B cell (primary cell): Measurements from ENCODE around the gene ZBTB43. TPM values are rescaled to one million over a fixed set of nuclear protein-coding genes. Genes with fewer than 3 reads are reported as not detected.

Source experiments
- ATAC-seq: fragments of 200-7000 bp; cut with Tn5 transposase; one replicate; pipeline ENCODE4 v1.10.0; 2021; ENCODE audit warnings: low read depth, mild to moderate bottlenecking, moderate number of reproducible peaks, moderate library complexity
- CTCF ChIA-PET: fragments of 350-600 bp; sonication (Branson Sonifier 250); formaldehyde crosslinking; loops from one replicate; lab custom pipeline; 2021; ENCODE audit warnings: antibody characterized with exemption, inconsistent platforms; lab: Charles Lee
- POLR2A ChIA-PET: fragments of 350-600 bp; sonication (Branson Sonifier 250); formaldehyde crosslinking; loops from one replicate; lab custom pipeline; 2021; ENCODE audit warnings: antibody characterized with exemption; lab: Charles Lee
- DNase-seq: peaks from one replicate; pipeline ENCODE4 v3.0.0; 2013
- H2AFZ ChIP-seq: 2 replicates; pipeline ENCODE4 v1.6.1; 2012; ENCODE audit warnings: mild to moderate bottlenecking, low read depth, low read length; ENCODE audit not compliant: insufficient read depth, poor library complexity, severe bottlenecking
- H3K27ac ChIP-seq, 2 donors: 1 replicate in 1 of 2; 2 replicates in 1 of 2; pipeline ENCODE4 v1.5.1; 2012 to 2013; ENCODE audit warnings: low read length in 2 of 2, mild to moderate bottlenecking in 2 of 2, moderate library complexity in 1 of 2
- H3K27me3 ChIP-seq, 4 experiments: fragments of 200-600 bp in 1 of 4; sonication (generic) in 1 of 4; replicated peaks in 1 of 4; 1 replicate in 2 of 4; 2 replicates in 2 of 4; pipeline versions ENCODE4 v1.6.1 to v1.7.0; 2013 to 2016; ENCODE audit warnings: low read length in 3 of 4, mild to moderate bottlenecking in 2 of 4, mixed read lengths in 1 of 4, moderate library complexity in 1 of 4; ENCODE audit not compliant: insufficient read depth in 4 of 4, control insufficient read depth in 3 of 4; ENCODE audit errors: control extremely low read depth in 1 of 4
- H3K36me3 ChIP-seq, 2 experiments: replicated peaks in 1 of 2; 1 replicate in 1 of 2; 2 replicates in 1 of 2; pipeline versions ENCODE4 v1.6.1 to v1.7.1; 2013; ENCODE audit warnings: low read length in 1 of 2; ENCODE audit not compliant: insufficient read depth in 2 of 2, control insufficient read depth in 1 of 2; ENCODE audit errors: control extremely low read depth in 1 of 2, extremely low read depth in 1 of 2
- H3K4me1 ChIP-seq, 2 donors: fragments of 200-600 bp in 1 of 2; sonication (generic) in 1 of 2; 1 replicate in 1 of 2; 2 replicates in 1 of 2; pipeline versions ENCODE4 v1.5.1 to v1.6.1; 2013 to 2017; ENCODE audit warnings: low read length in 2 of 2; ENCODE audit not compliant: control insufficient read depth in 2 of 2, insufficient read depth in 2 of 2
- H3K4me2 ChIP-seq: replicated peaks from 2 replicates; pipeline ENCODE3; 2012; ENCODE audit warnings: mild to moderate bottlenecking, low read depth, low read length; ENCODE audit not compliant: poor library complexity, severe bottlenecking
- H3K4me3 ChIP-seq, 5 experiments: fragments of 200-600 bp in 1 of 5; sonication (generic) in 1 of 5; 1 replicate in 3 of 5; 2 replicates in 2 of 5; pipeline versions ENCODE4 v1.5.1 to v1.7.0; 2011 to 2016; ENCODE audit warnings: low read length in 4 of 5, mild to moderate bottlenecking in 4 of 5, low read depth in 2 of 5, control low read depth in 1 of 5, moderate library complexity in 1 of 5; ENCODE audit not compliant: insufficient read depth in 1 of 5; ENCODE audit errors: control extremely low read depth in 1 of 5, extremely low read depth in 1 of 5
- H3K79me2 ChIP-seq: fragments of 200-600 bp; sonication (generic); one replicate; pipeline ENCODE4 v1.6.0; 2016; ENCODE audit warnings: low read length; ENCODE audit not compliant: control insufficient read depth, insufficient read depth
- H3K9ac ChIP-seq: fragments of 200-600 bp; sonication (generic); 2 replicates; pipeline ENCODE4 v1.6.1; 2017; ENCODE audit warnings: mild to moderate bottlenecking, low read length, moderate library complexity
- H3K9me3 ChIP-seq, 3 donors: one replicate each; pipeline versions ENCODE4 v1.6.1 to v1.7.1; 2013; ENCODE audit warnings: low read length in 2 of 3; ENCODE audit not compliant: control insufficient read depth in 2 of 3, insufficient read depth in 1 of 3; ENCODE audit errors: control extremely low read depth in 1 of 3
- H4K20me1 ChIP-seq: 2 replicates; pipeline ENCODE4 v1.6.0; 2012; ENCODE audit warnings: mild to moderate bottlenecking, low read length; ENCODE audit not compliant: insufficient read depth, control insufficient read depth, poor library complexity, severe bottlenecking
- H3K27ac Mint-ChIP-seq: one replicate; pipeline ENCODE4 v1.8.0; 2021; ENCODE audit warnings: mixed read lengths
- H3K27me3 Mint-ChIP-seq: one replicate; pipeline ENCODE4 v1.8.0; 2021; ENCODE audit warnings: mixed read lengths
- H3K4me1 Mint-ChIP-seq: one replicate; pipeline ENCODE4 v1.8.0; 2021; ENCODE audit warnings: mixed read lengths
- H3K4me3 Mint-ChIP-seq: one replicate; pipeline ENCODE4 v1.8.0; 2021; ENCODE audit warnings: mixed read lengths
- H3K9me3 Mint-ChIP-seq: one replicate; pipeline ENCODE4 v1.8.0; 2022; ENCODE audit warnings: mixed read lengths; ENCODE audit not compliant: insufficient read depth
- CTCF ChIP-seq: fragments of 200-600 bp; IDR thresholded peaks from one replicate; pipeline ENCODE4 v1.8.0; 2022; ENCODE audit warnings: antibody characterized with exemption, mild to moderate bottlenecking
- EZH2 ChIP-seq: IDR thresholded peaks from 2 replicates; pipeline ENCODE4 v1.6.1; 2012; ENCODE audit warnings: borderline replicate concordance, low read depth, mild to moderate bottlenecking, moderate library complexity, low read length; ENCODE audit not compliant: insufficient read depth, poor library complexity, severe bottlenecking
- WGBS: methylation state at CpG from one replicate; pipeline ENCODE4 v1.1.5; 2013; ENCODE audit warnings: missing lambda C conversion rate; ENCODE audit not compliant: insufficient coverage; 5-methylcytosine and 5-hydroxymethylcytosine counted together
- intact Hi-C: fragments of 100-400 bp; cut with micrococcal nuclease; formaldehyde crosslinking; loops from one replicate; pipeline ENCODE4 v1.10.0; 2022
- polyA plus RNA-seq: library from polyadenylated mRNA; depleted of rRNA; stranded (reverse); fragments of >200 nt; gene quantifications from 2 replicates; pipeline ENCODE4 v1.2.3, GENCODE V29; 2012
- total RNA-seq, 2 donors: library from RNA; stranded (reverse); fragments of 120-200 nt in 1 of 2; gene quantifications; 1 replicate in 1 of 2; 2 replicates in 1 of 2; pipeline versions ENCODE4 v1.2.3 to v1.2.4, GENCODE V29; 2013 to 2022

ZBTB43 gene
- total and polyA plus RNA-seq, 2 donors (not counting 1 experiment from before 2014, with no cell fraction given), result 7.0 to 20.2 TPM

GRCh38 chr9:126755317-126755875 lies 49.4 kb upstream of the ZBTB43 start:
- Histone ChIP-seq H2AFZ (no peak overlapping the region), H3K27me3 (no peaks in the 10 kb centered on the region)
- H3K4me3 Mint-ChIP-seq, result no peak overlapping the region

GRCh38 chr9:126756238-126756637 lies 48.6 kb upstream of the ZBTB43 start:
- WGBS, result 86% methylated on average over 3 of the region's 5 CpGs
- Mint-ChIP-seq H3K4me1 (no peaks in the 10 kb centered on the region), H3K27me3 (peaks cover 3% of the 10 kb centered on the region), H3K9me3 (no peaks in the 10 kb centered on the region), H3K4me3 (no peak overlapping the region), H3K27ac (no peak overlapping the region)
- TF ChIP-seq CTCF (no peak), EZH2 (no peak)
- Histone ChIP-seq H3K4me1 (no peaks in the 10 kb centered on the region), H3K9ac (no peak overlapping the region), H3K4me2 (no peak overlapping the region), H2AFZ (no peak overlapping the region), H4K20me1 (no peaks in the 10 kb centered on the region), H3K27me3 (no peaks in the 10 kb centered on the region), H3K27ac (no peak overlapping the region), H3K79me2 (no peaks in the 10 kb centered on the region), H3K36me3 (no peaks in the 10 kb centered on the region), H3K9me3 (no peaks in the 10 kb centered on the region), H3K4me3 (no peak overlapping the region)
- ChIA-PET CTCF (no interaction called here), POLR2A (no interaction called here)
- intact Hi-C loops, result no loop called here
- DNase-seq (no peak), ATAC-seq (no peak)

More at GRCh38 chr9:126755317-126755875, 49.4 kb upstream of the ZBTB43 start:
- Mint-ChIP-seq H3K27me3 (no peaks in the 10 kb centered on the region), H3K4me1 (no peaks in the 10 kb centered on the region), H3K9me3 (no peaks in the 10 kb centered on the region), H3K27ac (no peak overlapping the region)
- H3K4me3 ChIP-seq, result no peak overlapping the region
- H3K9ac ChIP-seq, result no peak overlapping the region
- H3K4me1 ChIP-seq, result no peaks in the 10 kb centered on the region
- no peaks in the 10 kb centered on the region for H3K9me3 ChIP-seq
- no peaks in the 10 kb centered on the region for H3K36me3 ChIP-seq
- CTCF ChIA-PET, result interaction anchor here (0.9 kb wide), 1 partner anchor 23 kb away, joined by 3 read pairs; no protein-coding TSS in a partner anchor
- TF ChIP-seq EZH2, result no peak
- no peak for TF ChIP-seq CTCF
- ATAC-seq, result no peak
- DNase-seq, result no peak
- POLR2A ChIA-PET, result no interaction called here
- 96% methylated on average over 17 of the region's 19 CpGs for WGBS
- H3K79me2 ChIP-seq, result no peaks in the 10 kb centered on the region
- no peak overlapping the region for H3K27ac ChIP-seq
- no peaks in the 10 kb centered on the region for H4K20me1 ChIP-seq
- no peak overlapping the region for H3K4me2 ChIP-seq
- intact Hi-C loops, result no loop called here
